GM18505 (cell line): ENCODE data around the gene SERINC2.

ENCODE experiments used
- ATAC-seq: cut with Tn5 transposase; IDR thresholded peaks from one replicate; pipeline ENCODE4 v1.9.1; 2021; ENCODE audit not compliant: unreplicated experiment
- POLR2A ChIP-seq: IDR thresholded peaks from 4 replicates; pipeline ENCODE4 v1.6.1; 2011; ENCODE audit warnings: borderline replicate concordance; ENCODE audit not compliant: insufficient read depth, insufficient read length; ENCODE audit errors: extremely low read depth

The SERINC2 gene

GRCh38 chr1:31412732-31413404 is at the start of gene SERINC2:
SERINC2 (plus strand) TSS chr1:31413213; CDS start chr1:31413266, 53 bp downstream.
- ATAC-seq, result no peak
- TF ChIP-seq POLR2A, result no peak

GRCh38 chr1:31364561-31365250 is 48.3 kb upstream of the SERINC2 start:
- no peak for TF ChIP-seq POLR2A
- no peak for ATAC-seq

GRCh38 chr1:31366796-31367195 is 46.2 kb upstream of the SERINC2 start:
- ATAC-seq, result no peak
- TF ChIP-seq POLR2A, result no peak

GRCh38 chr1:31368611-31369107 is 44.4 kb upstream of the SERINC2 start:
- no peak for TF ChIP-seq POLR2A
- no peak for ATAC-seq

GRCh38 chr1:31370021-31370420 is 43.0 kb upstream of the SERINC2 start:
- no peak for TF ChIP-seq POLR2A
- ATAC-seq, result no peak

GRCh38 chr1:31370565-31370964 is 42.4 kb upstream of the SERINC2 start:
- no peak for ATAC-seq
- TF ChIP-seq POLR2A, result no peak

GRCh38 chr1:31371121-31371959 is 41.7 kb upstream of the SERINC2 start:
- ATAC-seq, result no peak
- TF ChIP-seq POLR2A, result no peak

- no peak for TF ChIP-seq POLR2A
- no peak for ATAC-seq
These were observed 41.0 kb upstream of the SERINC2 start for GRCh38 chr1:31372051-31372450.

GRCh38 chr1:31372751-31373055 is 40.3 kb upstream of the SERINC2 start:
- ATAC-seq, result no peak
- TF ChIP-seq POLR2A, result no peak

GRCh38 chr1:31373056-31373896 is 39.7 kb upstream of the SERINC2 start, which contains the start of gene FABP3:
FABP3 (minus strand) TSS chr1:31373076; CDS start chr1:31373014, 62 bp downstream.
- no peak for ATAC-seq
- no peak for TF ChIP-seq POLR2A

- no peak for ATAC-seq
- TF ChIP-seq POLR2A, result no peak
These were observed 39.0 kb upstream of the SERINC2 start for GRCh38 chr1:31373897-31374486.

GRCh38 chr1:31374511-31375196 is 38.4 kb upstream of the SERINC2 start:
- no peak for ATAC-seq
- no peak for TF ChIP-seq POLR2A

GRCh38 chr1:31376375-31377134 is 36.5 kb upstream of the SERINC2 start:
- no peak for TF ChIP-seq POLR2A

More at GRCh38 chr1:31376375-31377134, 36.5 kb upstream of the SERINC2 start:
- no peak for ATAC-seq
